Activated naive CD4-positive, alpha-beta T cell treated with anti-CD3 and anti-CD28 coated beads, Interleukin-2, amount 50 U/mL, for 16 hours (primary cell): ENCODE results near the gene UPK1A.
"Not testable (repeated sequence)": the region's sequence is repeated elsewhere in the genome, so short reads cannot be mapped to it uniquely, and the experiment has no call there.

Experiments
- DNase-seq: peaks from one replicate; pipeline ENCODE4 v3.0.0-alpha.2; 2020

Gene UPK1A

DNA sequence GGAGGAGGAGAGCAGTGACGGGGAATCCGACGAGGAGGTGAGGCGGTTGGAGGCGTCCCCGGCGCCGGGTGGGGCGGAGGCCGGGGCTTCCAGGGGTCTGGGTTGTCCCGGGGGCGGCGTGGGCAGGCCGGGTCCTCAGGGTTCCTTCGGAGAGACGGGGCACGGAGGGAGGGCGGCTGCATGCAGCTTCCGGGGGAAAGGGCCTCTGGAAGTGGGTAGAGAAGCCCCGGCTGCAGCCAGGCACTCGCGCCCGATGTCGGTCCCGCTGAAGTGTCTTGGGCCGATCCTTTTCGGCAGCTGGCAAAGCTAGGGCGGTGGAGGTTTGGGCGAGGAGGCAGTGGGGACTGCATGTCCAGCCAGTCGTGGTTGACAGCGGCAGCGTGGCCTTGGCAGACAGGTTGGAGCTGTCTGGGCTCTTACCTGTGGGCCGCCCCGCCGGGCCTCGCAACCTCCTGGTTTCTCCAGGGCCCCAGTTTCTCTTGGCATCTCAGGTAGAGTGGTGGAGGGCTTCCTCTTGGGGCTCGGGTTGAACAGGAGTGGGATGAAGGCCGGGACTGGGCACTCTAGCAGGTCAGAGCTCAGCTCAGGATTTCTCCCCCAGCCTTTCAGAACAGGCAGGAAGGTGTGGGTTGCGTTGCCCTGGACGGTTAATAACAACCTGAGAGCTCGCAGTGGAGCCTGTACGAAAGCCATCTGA lies 52.2 kb downstream of the UPK1A start:
- DNase-seq, result peak; percentile 55

- DNase-seq, result no peak
Observed at GRCh38 chr19:35719402-35720162, 53.3 kb downstream of the UPK1A start.

DNA sequence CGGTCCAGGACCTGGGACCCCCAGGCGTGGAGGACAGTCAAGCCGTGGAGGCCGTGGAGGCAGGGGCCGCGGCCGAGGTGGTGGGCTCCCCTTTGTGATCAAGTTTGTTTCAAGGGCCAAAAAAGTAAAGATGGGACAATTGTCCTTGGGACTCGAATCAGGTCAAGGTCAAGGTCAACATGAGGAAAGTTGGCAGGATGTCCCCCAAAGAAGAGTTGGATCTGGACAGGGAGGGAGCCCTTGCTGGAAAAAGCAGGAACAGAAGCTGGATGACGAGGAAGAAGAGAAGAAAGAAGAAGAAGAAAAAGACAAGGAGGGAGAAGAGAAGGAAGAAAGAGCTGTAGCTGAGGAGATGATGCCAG lies 53.8 kb downstream of the UPK1A start:
- DNase-seq, result no peak

- DNase-seq, result no peak
Observed at GRCh38 chr19:35720648-35721047, 54.3 kb downstream of the UPK1A start.

- DNase-seq, result no peak
Observed at GRCh38 chr19:35721374-35721773, 55.1 kb downstream of the UPK1A start.

DNA sequence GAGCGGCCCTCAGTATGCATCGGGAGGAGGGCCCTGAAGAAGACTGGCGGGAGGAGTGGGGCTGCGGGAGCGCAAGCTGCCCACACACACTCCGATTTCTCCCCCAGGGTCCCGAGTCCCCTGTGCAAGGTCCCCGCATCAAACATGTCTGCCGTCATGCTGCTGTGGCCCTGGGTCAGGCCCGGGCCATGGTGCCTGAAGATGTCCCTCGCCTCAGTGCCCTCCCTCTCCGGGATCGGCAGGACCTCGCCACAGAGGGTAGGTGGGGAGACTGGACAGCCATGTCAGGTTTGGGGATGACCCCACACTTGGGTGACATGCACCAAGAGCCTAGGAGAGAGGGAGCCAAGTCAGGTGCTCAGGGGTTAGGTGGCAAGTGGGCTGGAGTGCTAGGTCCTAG lies 56.1 kb downstream of the UPK1A start:
- no peak for DNase-seq

DNA sequence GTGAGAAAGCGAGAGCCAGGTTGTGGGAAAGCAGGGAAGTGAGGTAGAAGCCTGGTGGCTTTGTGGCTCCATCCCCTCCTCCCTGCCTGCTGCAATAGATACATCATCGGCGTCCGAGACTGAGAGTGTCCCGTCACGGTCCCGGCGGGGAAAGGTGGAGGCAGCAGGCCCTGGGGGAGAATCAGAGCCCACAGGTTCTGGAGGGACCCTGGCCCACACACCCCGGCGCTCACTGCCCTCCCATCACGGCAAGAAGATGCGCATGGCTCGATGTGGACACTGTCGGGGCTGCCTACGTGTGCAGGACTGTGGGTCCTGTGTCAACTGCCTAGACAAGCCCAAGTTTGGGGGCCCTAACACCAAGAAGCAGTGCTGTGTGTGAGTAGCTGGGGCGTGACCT lies 56.6 kb downstream of the UPK1A start:
- no peak for DNase-seq

DNA sequence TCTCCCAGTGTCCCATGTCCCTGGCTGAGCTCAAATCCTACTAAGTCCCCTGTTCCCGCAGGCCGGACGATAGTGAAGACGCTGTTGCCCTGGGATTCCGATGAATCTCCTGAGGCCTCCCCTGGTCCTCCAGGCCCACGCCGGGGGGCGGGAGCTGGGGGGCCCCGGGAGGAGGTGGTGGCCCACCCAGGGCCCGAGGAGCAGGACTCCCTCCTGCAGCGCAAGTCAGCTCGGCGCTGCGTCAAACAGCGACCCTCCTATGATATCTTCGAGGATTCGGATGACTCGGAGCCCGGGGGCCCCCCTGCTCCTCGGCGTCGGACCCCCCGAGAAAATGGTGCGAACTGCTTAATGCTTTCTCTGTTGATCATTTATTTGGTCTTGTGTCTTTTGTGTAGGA lies 57.4 kb downstream of the UPK1A start:
- no peak for DNase-seq

DNA sequence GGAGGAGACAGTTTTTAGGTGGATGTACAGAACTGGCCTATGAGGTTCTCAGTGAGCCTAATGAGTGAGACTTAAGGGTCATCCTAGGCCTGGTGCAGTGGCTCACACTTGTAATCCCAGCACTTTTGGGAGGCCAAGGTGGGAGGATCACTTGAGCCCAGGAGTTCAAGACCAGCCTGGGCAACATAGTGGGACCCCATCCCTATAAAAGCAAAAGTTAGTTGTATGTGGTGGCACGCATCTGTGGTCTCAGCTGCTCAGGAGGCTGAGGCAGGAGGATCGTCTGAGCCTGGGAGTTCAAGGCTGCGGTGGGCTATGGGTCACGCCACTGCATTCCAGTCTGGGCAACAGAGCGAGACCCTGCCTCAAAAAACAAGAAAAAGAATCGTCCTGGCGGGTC lies 57.8 kb downstream of the UPK1A start:
- DNase-seq, result not testable (repeated sequence)

- DNase-seq, result no peak
Observed at GRCh38 chr19:35724560-35724959, 58.2 kb downstream of the UPK1A start.

DNA sequence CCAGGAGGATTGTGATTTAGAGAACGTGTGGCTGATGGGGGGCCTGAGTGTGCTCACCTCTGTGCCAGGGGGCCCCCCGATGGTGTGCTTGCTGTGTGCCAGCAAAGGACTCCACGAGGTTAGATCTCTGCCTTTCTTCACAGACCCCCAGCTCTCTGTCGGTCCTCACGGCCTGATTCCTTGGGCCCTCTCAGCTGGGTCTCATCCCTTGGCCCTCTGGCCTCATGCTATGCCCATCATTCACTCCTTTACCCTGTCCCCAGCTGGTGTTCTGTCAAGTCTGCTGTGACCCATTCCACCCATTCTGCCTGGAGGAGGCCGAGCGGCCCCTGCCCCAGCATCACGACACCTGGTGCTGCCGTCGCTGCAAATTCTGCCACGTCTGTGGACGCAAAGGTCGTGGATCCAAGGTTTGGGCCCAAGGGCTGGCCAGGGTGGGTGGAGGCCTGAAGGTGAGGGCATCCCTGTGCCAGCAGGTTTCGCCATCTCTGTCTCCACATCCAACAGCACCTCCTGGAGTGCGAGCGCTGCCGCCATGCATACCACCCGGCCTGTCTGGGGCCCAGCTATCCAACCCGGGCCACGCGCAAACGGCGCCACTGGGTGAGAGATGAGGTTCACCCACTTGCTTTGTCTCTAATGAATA lies 59.0 kb downstream of the UPK1A start:
- no peak for DNase-seq

DNA sequence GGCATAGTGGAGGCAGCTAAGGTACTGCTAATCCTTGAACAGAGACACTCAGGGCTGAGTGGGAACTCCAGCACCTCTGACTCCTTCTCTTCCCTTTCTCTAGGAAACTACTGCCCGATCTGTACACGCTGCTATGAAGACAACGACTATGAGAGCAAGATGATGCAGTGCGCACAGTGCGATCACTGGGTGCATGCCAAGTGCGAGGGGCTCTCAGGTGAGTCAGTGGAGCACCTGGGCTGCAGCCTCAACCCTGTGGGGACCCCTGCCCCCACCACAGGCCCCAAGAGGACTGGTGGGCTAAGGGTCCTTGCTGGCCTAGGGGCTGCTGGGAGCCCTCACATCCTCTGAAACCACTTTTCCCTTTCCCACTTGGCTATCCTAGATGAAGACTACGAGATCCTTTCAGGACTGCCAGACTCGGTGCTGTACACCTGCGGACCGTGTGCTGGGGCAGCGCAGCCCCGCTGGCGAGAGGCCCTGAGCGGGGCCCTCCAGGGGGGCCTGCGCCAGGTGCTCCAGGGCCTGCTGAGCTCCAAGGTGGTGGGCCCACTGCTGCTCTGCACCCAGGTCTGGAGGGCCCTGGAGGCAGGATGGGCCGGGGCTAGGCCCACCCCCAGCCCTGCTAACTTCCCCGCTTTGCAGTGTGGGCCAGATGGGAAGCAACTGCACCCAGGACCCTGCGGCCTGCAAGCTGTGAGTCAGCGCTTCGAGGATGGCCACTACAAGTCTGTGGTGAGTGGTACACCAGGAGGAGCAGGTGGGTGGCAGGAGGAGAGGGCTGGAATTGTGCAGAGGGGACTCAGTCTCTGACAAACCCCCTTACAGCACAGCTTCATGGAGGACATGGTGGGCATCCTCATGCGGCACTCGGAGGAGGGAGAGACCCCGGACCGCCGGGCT lies 61.0 kb downstream of the UPK1A start:
- no peak for DNase-seq
